Activated CD4-positive, CD25-positive, alpha-beta regulatory T cell treated with anti-CD3 and anti-CD28 coated beads, Interleukin-2, amount 50 U/mL, for 16 hours (primary cell): Measurements from ENCODE around the gene FHL1.

ENCODE experiments used
- DNase-seq: peaks from one replicate; pipeline ENCODE4 v3.0.0-alpha.2; 2020; ENCODE audit warnings: low read depth, low spot score

FHL1 gene

GRCh38 chrX:136251041-136251991 lies 104.0 kb downstream of the FHL1 start, which contains the start of gene MAP7D3:
Gene MAP7D3, minus strand, starts transcription at chrX:136251400. Its CDS starts 42 bp downstream, at chrX:136251358.
- DNase-seq: peak; percentile 28

GRCh38 chrX:136255541-136255940 lies 108.2 kb downstream of the FHL1 start:
- no peak for DNase-seq

- no peak for DNase-seq
Observed at GRCh38 chrX:136256026-136256425, 108.7 kb downstream of the FHL1 start.

GRCh38 chrX:136258951-136259350 lies 111.6 kb downstream of the FHL1 start:
- DNase-seq: no peak

GRCh38 chrX:136259543-136259942 lies 112.2 kb downstream of the FHL1 start:
- no peak for DNase-seq

DNA sequence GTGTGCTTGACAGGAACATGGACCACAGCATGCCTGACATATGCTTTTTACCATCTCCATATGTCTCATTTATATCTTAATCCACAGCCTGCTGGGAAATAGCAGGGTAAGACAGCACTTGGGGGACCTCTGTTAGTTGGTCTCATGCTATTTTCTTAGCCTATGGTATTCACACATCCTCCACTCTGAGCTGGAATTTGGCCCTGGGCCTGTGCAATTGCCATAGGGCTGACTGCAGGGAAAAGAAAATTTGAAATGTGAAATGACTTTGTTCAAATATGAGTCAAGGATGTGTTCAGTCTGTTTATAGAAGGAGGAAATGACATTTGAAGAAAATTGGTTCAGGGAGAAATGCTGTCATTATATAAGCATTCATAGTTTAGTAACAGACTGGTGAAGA lies 113.4 kb downstream of the FHL1 start:
- no peak for DNase-seq
